K562 (cell line): Measurements from ENCODE around the gene CECR2. TPM values are rescaled to one million over a fixed set of nuclear protein-coding genes. Genes with fewer than 3 reads are reported as not detected.

Experiments used
- ATAC-seq: fragments of 200-7000 bp; cut with Tn5 transposase; 3 replicates; pipeline ENCODE4 v1.9.1; 2020; ENCODE audit warnings: moderate library complexity
- BruUV-seq: library from RNA; stranded (reverse); fragments of 400-500 nt; replicated peaks from 2 replicates; lab custom pipeline; 2021; lab: Mats Ljungman, UMichigan
- CTCF ChIA-PET: fragments of 300-600 bp; formaldehyde crosslinking; extraction: SDS; loops from one replicate; lab custom pipeline; 2021; ENCODE audit warnings: low intra/inter-chr PET ratio; lab: Yijun Ruan, JAX
- POLR2A ChIA-PET: fragments of 300-600, 350-650 bp; sonication (Branson Sonifier 250); formaldehyde crosslinking; extraction: SDS; loops from one replicate; lab custom pipeline; 2021; ENCODE audit warnings: antibody characterized with exemption, inconsistent platforms; lab: Yijun Ruan, JAX
- DNase-seq, 4 experiments: peaks; one replicate each; pipeline versions ENCODE4 v3.0.0 to v3.0.0-alpha.2; 2011 to 2018; ENCODE audit warnings: low spot score in 3 of 4, mixed read lengths in 3 of 4; ENCODE audit errors: extremely low read depth in 1 of 4
- FAIRE-seq: peaks from 2 replicates; lab custom pipeline; 2011; peaks lifted over from hg19 to GRCh38; lab: Jason Lieb, UNC
- H2AFZ ChIP-seq: 2 replicates; pipeline ENCODE4 v1.6.0; 2011; ENCODE audit warnings: low read depth, low read length, control low read depth, inconsistent platforms
- H3K27ac ChIP-seq: fragments of 200-600 bp; 3 replicates; pipeline ENCODE4 v1.8.0; 2011; ENCODE audit warnings: low read depth, mild to moderate bottlenecking, control low read depth, inconsistent platforms, low read length, moderate library complexity, mixed read lengths; ENCODE audit errors: extremely low read depth
- H3K27me3 ChIP-seq, 2 experiments: fragments of 300-600 bp in 1 of 2; 2 replicates in 1 of 2; 3 replicates in 1 of 2; pipeline versions ENCODE4 v1.6.0 to v1.8.0; 2011; ENCODE audit warnings: inconsistent platforms in 2 of 2, low read length in 2 of 2, mild to moderate bottlenecking in 1 of 2, mixed read lengths in 1 of 2, moderate library complexity in 1 of 2; ENCODE audit not compliant: control insufficient read depth in 2 of 2, insufficient read depth in 2 of 2
- H3K36me3 ChIP-seq: fragments of 300-600 bp; 3 replicates; pipeline ENCODE4 v1.8.0; 2011; ENCODE audit warnings: mild to moderate bottlenecking, low read length, inconsistent platforms; ENCODE audit not compliant: control insufficient read depth, insufficient read depth
- H3K4me1 ChIP-seq, 2 experiments: fragments of 200-600 bp in 1 of 2; replicated peaks in 1 of 2; 2 replicates in 1 of 2; 3 replicates in 1 of 2; pipeline versions ENCODE4 v1.5.1 to v1.8.0; 2011; ENCODE audit warnings: inconsistent platforms in 2 of 2, low read length in 2 of 2, mild to moderate bottlenecking in 1 of 2, mixed read lengths in 1 of 2, moderate library complexity in 1 of 2; ENCODE audit not compliant: control insufficient read depth in 2 of 2, insufficient read depth in 2 of 2
- H3K4me2 ChIP-seq: 2 replicates; pipeline ENCODE4 v1.6.1; 2011; ENCODE audit warnings: low read length, control low read depth, inconsistent platforms, mixed read lengths; ENCODE audit not compliant: insufficient read depth
- H3K4me3 ChIP-seq: fragments of 200-600 bp; sonication (generic), shearing (Covaris generic); 2 replicates; pipeline ENCODE4 v1.5.1; 2016; ENCODE audit warnings: control low read depth, inconsistent platforms
- H3K79me2 ChIP-seq: fragments of 200-600 bp; 3 replicates; pipeline ENCODE4 v1.8.0; 2011; ENCODE audit warnings: low read length, inconsistent platforms; ENCODE audit not compliant: control insufficient read depth, insufficient read depth
- H3K9ac ChIP-seq, 2 experiments: 2 replicates each; pipeline versions ENCODE4 v1.6.0 to v1.6.1; 2011; ENCODE audit warnings: low read depth in 2 of 2, low read length in 2 of 2, control low read depth in 1 of 2, inconsistent platforms in 1 of 2, mild to moderate bottlenecking in 1 of 2, mixed read lengths in 1 of 2; ENCODE audit not compliant: insufficient read depth in 1 of 2
- H3K9me1 ChIP-seq: one replicate; pipeline ENCODE4 v1.6.0; 2011; ENCODE audit warnings: inconsistent platforms, mild to moderate bottlenecking, low read length, moderate library complexity; ENCODE audit not compliant: control insufficient read depth, insufficient read depth
- H3K9me3 ChIP-seq: replicated peaks from 2 replicates; pipeline ENCODE4 v1.5.1; 2011; ENCODE audit warnings: low read depth, low read length, inconsistent platforms; ENCODE audit not compliant: control insufficient read depth, insufficient read depth
- H4K20me1 ChIP-seq: replicated peaks from 2 replicates; pipeline ENCODE4 v1.6.1; 2011; ENCODE audit warnings: low read length, inconsistent platforms, mixed read lengths; ENCODE audit not compliant: control insufficient read depth, insufficient read depth
- ARHGAP35 ChIP-seq: fragments of 450-650 bp; IDR thresholded peaks from 2 replicates; pipeline ENCODE4 v1.6.1; 2018; ENCODE audit not compliant: partially characterized antibody
- CHD4 ChIP-seq: fragments of 200-600 bp; sonication (generic); IDR thresholded peaks from 3 replicates; pipeline ENCODE4 v1.6.1; 2012; ENCODE audit warnings: low read depth, mild to moderate bottlenecking, mixed read lengths, low read length, inconsistent platforms; ENCODE audit not compliant: insufficient read depth, insufficient replicate concordance, poor library complexity, severe bottlenecking
- FOSL1 ChIP-seq: fragments of 200-800 bp; sonication (Bioruptor generic); conservative IDR thresholded peaks from 2 replicates; pipeline ENCODE4 v1.6.1; 2016; ENCODE audit warnings: missing genetic modification characterization, missing compliant biosample characterization
- FOXA1 ChIP-seq: fragments of 450-650 bp; IDR thresholded peaks from 2 replicates; pipeline ENCODE4 v1.6.1; 2016; ENCODE audit warnings: mild to moderate bottlenecking, borderline replicate concordance
- MEF2D ChIP-seq: conservative IDR thresholded peaks from 2 replicates; pipeline ENCODE4 v1.6.1; 2016; ENCODE audit warnings: low read depth, missing genetic modification characterization, missing compliant biosample characterization
- NCOA2 ChIP-seq, 2 experiments: fragments of 450-650 bp; IDR thresholded peaks; 2 replicates each; pipeline ENCODE4 v1.6.1; 2018; ENCODE audit warnings: mild to moderate bottlenecking in 2 of 2, moderate library complexity in 1 of 2; ENCODE audit not compliant: partially characterized antibody in 2 of 2
- NRF1 ChIP-seq, 2 experiments: fragments of 450-650 bp; IDR thresholded peaks in 1 of 2; conservative IDR thresholded peaks in 1 of 2; 2 replicates each; pipeline ENCODE4 v1.6.1; 2014; ENCODE audit warnings: mild to moderate bottlenecking in 2 of 2
- SNRNP70 ChIP-seq: fragments of 200-400 bp; formaldehyde crosslinking; optimal IDR thresholded peaks from 2 replicates; pipeline ENCODE3; 2017; ENCODE audit warnings: low read depth, low read length
- ZNF436 ChIP-seq: fragments of 250-450, 450-650 bp; sonication (Bioruptor Pico); formaldehyde crosslinking; IDR thresholded peaks from 2 replicates; pipeline ENCODE4 v1.7.0; 2020; ENCODE audit warnings: mild to moderate bottlenecking
- ZSCAN29 ChIP-seq: fragments of 450-650 bp; IDR thresholded peaks from 2 replicates; pipeline ENCODE4 v1.6.1; 2017
- WGBS: fragments of 100-300 bp; shearing (Covaris generic); methylation state at CpG from one replicate; pipeline ENCODE4 v1.1.6; 2016; ENCODE audit warnings: low coverage, mixed read lengths; ENCODE audit not compliant: insufficient coverage; ENCODE audit errors: missing lambda C conversion rate; 5-methylcytosine and 5-hydroxymethylcytosine counted together
- in situ Hi-C: fragments of 300-500 bp; cut with MboI; formaldehyde crosslinking; loops from 4 replicates; pipeline ENCODE4 v1.15.0; 2018; ENCODE audit warnings: inconsistent platforms, mixed read lengths
- intact Hi-C: fragments of 100-400 bp; cut with micrococcal nuclease; formaldehyde crosslinking; loops from 2 replicates; pipeline ENCODE4 v1.14.2; 2022
- polyA plus RNA-seq, 8 experiments: library from polyadenylated mRNA; depleted of rRNA in 4 of 8; stranded (reverse) in 5 of 8; unstranded in 3 of 8; fragments of >200 nt; fragmentation: Nextera tagmentation in 2 of 8; fragmentation: Illumina TruSeq in 1 of 8; extraction: Ambion mirVana in 2 of 8; extraction: Trizol in 1 of 8; gene quantifications; 2 replicates each; pipeline versions ENCODE4 v1.2.1 to v1.2.3, GENCODE V29; 2011 to 2014; ENCODE audit warnings: inconsistent platforms in 1 of 8, missing spikeins in 1 of 8
- total RNA-seq, 7 experiments: library from RNA; depleted of rRNA in 6 of 7; stranded (reverse); fragments of >200 nt in 6 of 7; fragmentation: Illumina TruSeq in 2 of 7; extraction: Trizol in 2 of 7; gene quantifications; 2 replicates each; pipeline versions ENCODE4 v1.2.1 to v1.2.3, GENCODE V29; 2011 to 2021; ENCODE audit warnings: low replicate concordance in 1 of 7
- TF ChIP-seq, protein P1 (sequence below): fragments of 450-650 bp; IDR thresholded peaks from 2 replicates; pipeline ENCODE4 v1.6.1; 2016
- TF ChIP-seq, protein P2 (sequence below): sonication (generic); formaldehyde crosslinking; IDR thresholded peaks from 2 replicates; pipeline ENCODE4 v1.8.1; 2023; ENCODE audit warnings: mild to moderate bottlenecking, missing genetic modification reagents

Gene CECR2
- total and polyA plus RNA-seq, 9 of the 15 experiments (the other 6 are each of a cell fraction or from before 2014, with no cell fraction given) = 0.01 to 1.00 (median 0.27) TPM

DNA sequence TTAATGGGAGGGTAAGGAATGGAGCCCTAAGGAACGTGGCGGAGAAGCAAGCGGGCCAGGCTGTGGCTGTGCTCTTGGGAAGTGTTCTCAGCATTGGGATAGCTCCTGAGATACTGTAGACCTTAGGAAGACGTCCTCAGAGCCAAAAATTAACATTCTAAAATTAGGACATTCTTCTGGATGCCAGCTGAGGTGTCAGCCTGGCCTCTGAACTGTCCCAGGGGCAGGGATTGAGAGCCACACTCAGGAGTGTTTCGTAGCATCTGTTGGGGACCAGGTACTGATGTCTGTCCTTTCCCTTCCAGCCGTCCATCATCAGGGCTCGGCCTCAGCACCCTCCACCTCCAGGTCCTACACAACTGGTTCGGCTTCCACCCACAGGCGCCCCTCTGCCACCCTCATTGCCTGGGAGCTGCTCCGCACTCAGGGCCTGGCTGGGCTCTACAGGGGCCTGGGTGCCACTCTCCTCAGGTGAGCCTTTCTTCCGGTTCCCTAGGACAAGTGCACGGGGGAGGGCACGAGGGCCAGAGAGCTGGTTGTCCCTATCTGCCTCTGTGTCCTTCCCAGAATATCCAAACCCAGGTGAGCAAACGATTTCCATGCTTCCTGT lies 217.7 kb downstream of the CECR2 start:
- no peaks in the 10 kb centered on the region for H3K79me2 ChIP-seq
- peaks cover 4 to 14% of the 10 kb centered on the region in 2 experiments; a peak in 2 of 5 replicates for H3K27me3 ChIP-seq
- ChIA-PET CTCF (no interaction called here), POLR2A (interaction anchor here (0.6 to 1.9 kb wide), 5 partner anchors 8 to 21 kb away, joined by 3 to 12 read pairs (median 4); no protein-coding TSS in a partner anchor)
- no peak for TF ChIP-seq ZSCAN29
- TF ChIP-seq, protein P1, sequence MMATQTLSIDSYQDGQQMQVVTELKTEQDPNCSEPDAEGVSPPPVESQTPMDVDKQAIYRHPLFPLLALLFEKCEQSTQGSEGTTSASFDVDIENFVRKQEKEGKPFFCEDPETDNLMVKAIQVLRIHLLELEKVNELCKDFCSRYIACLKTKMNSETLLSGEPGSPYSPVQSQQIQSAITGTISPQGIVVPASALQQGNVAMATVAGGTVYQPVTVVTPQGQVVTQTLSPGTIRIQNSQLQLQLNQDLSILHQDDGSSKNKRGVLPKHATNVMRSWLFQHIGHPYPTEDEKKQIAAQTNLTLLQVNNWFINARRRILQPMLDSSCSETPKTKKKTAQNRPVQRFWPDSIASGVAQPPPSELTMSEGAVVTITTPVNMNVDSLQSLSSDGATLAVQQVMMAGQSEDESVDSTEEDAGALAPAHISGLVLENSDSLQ = 0 out of 2 replicates have a peak, but pooled peaks have one; percentile 7
- DNase-seq (no peak), FAIRE-seq (no peak), ATAC-seq (peak; percentile 17)
- in situ Hi-C loops (no loop called here), intact Hi-C loops (no loop called here)
- no peak overlapping the region for H2AFZ ChIP-seq
- H3K9me3 ChIP-seq = no peaks in the 10 kb centered on the region
- no peaks in the 10 kb centered on the region for H3K9me1 ChIP-seq
- no peak overlapping the region for H3K27ac ChIP-seq
- 15% methylated on average over 14 of the region's 14 CpGs for WGBS
- no peaks in the 10 kb centered on the region; a peak in 1 of 5 replicates for H3K4me1 ChIP-seq
- peaks cover 20% of the 10 kb centered on the region; the same call in 1 of the 3 replicates for H3K36me3 ChIP-seq
- H4K20me1 ChIP-seq = no peaks in the 10 kb centered on the region
- H3K9ac ChIP-seq = no peak overlapping the region
- no peak overlapping the region for H3K4me3 ChIP-seq
- no peak overlapping the region for H3K4me2 ChIP-seq
- no TSS peak for BruUV-seq

DNA sequence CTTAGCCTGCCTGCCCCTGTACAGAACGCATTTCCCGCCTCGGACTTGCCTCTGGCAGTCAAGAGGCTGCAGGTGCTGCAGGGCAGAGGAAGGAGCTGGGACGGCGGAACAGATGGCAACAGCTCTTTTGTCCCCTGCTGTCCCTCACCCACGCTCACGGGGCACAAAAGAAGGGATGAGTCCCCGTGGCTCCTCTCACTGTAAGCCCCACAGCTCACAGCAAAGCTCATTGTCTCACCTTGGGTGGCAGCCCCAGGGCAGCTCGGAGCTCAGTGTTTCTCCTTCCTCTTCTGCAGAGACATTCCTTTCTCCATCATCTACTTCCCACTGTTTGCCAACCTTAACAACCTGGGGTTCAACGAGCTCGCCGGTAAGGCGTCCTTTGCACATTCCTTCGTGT lies 218.4 kb downstream of the CECR2 start:
- Histone ChIP-seq H3K4me3 (no peak overlapping the region), H3K27me3 (peaks cover 4 to 9% of the 10 kb centered on the region in 2 experiments; a peak in 2 of 5 replicates), H3K9ac (0 out of 4 replicates have a peak overlapping the region, but pooled peaks of 1 of the 2 experiments have one; percentile 4), H4K20me1 (no peaks in the 10 kb centered on the region), H3K27ac (no peak overlapping the region), H3K4me1 (no peaks in the 10 kb centered on the region), H3K9me3 (no peaks in the 10 kb centered on the region), H3K9me1 (no peaks in the 10 kb centered on the region), H3K79me2 (no peaks in the 10 kb centered on the region), H3K36me3 (peaks cover 27% of the 10 kb centered on the region; the same call in 1 of the 3 replicates), H3K4me2 (no peak overlapping the region), H2AFZ (no peak overlapping the region)
- no TSS peak for BruUV-seq
- ATAC-seq = peak; percentile 27
- no peak for FAIRE-seq
- no peak for DNase-seq
- ChIA-PET POLR2A (interaction anchor here (0.6 to 1.9 kb wide), 6 partner anchors 7 to 39 kb away, joined by 3 to 12 read pairs (median 4); no protein-coding TSS in a partner anchor), CTCF (no interaction called here)
- in situ Hi-C loops (no loop called here), intact Hi-C loops (no loop called here)
- 38% methylated on average over 14 of the region's 14 CpGs for WGBS
- TF ChIP-seq ZNF436 (CRISPR knock-in tag) (no peak), FOXA1 (no peak), FOSL1 (tag) (no peak), NRF1 (conservative IDR thresholded peaks at IDR 0.05 in 1 of 2, IDR thresholded peaks at IDR 0.05 in 1 of 2) (no peak), ARHGAP35 (no peak), SNRNP70 (no peak), CHD4 (no peak), NCOA2 (IDR thresholded peaks at IDR 0.05; ENCODE audit: partially characterized antibody in 2 of 2) (no peak), MEF2D (tag) (no peak)
- TF ChIP-seq, protein P2, sequence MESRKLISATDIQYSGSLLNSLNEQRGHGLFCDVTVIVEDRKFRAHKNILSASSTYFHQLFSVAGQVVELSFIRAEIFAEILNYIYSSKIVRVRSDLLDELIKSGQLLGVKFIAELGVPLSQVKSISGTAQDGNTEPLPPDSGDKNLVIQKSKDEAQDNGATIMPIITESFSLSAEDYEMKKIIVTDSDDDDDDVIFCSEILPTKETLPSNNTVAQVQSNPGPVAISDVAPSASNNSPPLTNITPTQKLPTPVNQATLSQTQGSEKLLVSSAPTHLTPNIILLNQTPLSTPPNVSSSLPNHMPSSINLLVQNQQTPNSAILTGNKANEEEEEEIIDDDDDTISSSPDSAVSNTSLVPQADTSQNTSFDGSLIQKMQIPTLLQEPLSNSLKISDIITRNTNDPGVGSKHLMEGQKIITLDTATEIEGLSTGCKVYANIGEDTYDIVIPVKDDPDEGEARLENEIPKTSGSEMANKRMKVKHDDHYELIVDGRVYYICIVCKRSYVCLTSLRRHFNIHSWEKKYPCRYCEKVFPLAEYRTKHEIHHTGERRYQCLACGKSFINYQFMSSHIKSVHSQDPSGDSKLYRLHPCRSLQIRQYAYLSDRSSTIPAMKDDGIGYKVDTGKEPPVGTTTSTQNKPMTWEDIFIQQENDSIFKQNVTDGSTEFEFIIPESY (CRISPR knock-in tag) = no peak
